CD14-positive monocyte (primary cell): ENCODE results near the gene KRT79. TPM values are rescaled to one million over a fixed set of nuclear protein-coding genes. Genes with fewer than 3 reads are reported as not detected.

Experiments used
- DNase-seq, 3 donors: peaks; one replicate each; pipeline ENCODE4 v3.0.0-alpha.2; 2011 to 2022
- H2AFZ ChIP-seq: 2 replicates; pipeline ENCODE4 v1.6.0; 2012; ENCODE audit warnings: mild to moderate bottlenecking, low read depth, low read length, inconsistent platforms; ENCODE audit not compliant: insufficient read depth, poor library complexity, severe bottlenecking
- H3K27ac ChIP-seq, 2 donors: 1 replicate in 1 of 2; 2 replicates in 1 of 2; pipeline ENCODE4 v1.5.1; 2012 to 2013; ENCODE audit warnings: low read length in 2 of 2, control low read depth in 1 of 2, inconsistent platforms in 1 of 2, low read depth in 1 of 2, mild to moderate bottlenecking in 1 of 2
- H3K27me3 ChIP-seq, 2 donors: one replicate each; pipeline versions ENCODE4 v1.6.0 to v1.6.1; 2011 to 2013; ENCODE audit warnings: low read length in 2 of 2; ENCODE audit not compliant: control insufficient read depth in 2 of 2, insufficient read depth in 2 of 2
- H3K36me3 ChIP-seq, 2 donors: replicated peaks in 1 of 2; 1 replicate in 1 of 2; 2 replicates in 1 of 2; pipeline versions ENCODE4 v1.5.1 to v1.6.1; 2012 to 2013; ENCODE audit warnings: low read length in 2 of 2, control low read depth in 1 of 2, inconsistent platforms in 1 of 2, mild to moderate bottlenecking in 1 of 2; ENCODE audit not compliant: insufficient read depth in 2 of 2, control insufficient read depth in 1 of 2
- H3K4me1 ChIP-seq, 2 donors: 1 replicate in 1 of 2; 2 replicates in 1 of 2; pipeline versions ENCODE4 v1.5.1 to v1.6.1; 2012 to 2013; ENCODE audit warnings: low read length in 2 of 2, control low read depth in 1 of 2, inconsistent platforms in 1 of 2, mild to moderate bottlenecking in 1 of 2, moderate library complexity in 1 of 2; ENCODE audit not compliant: insufficient read depth in 2 of 2, control insufficient read depth in 1 of 2
- H3K4me2 ChIP-seq: replicated peaks from 2 replicates; pipeline ENCODE3; 2012; ENCODE audit warnings: low read length, moderate library complexity, mild to moderate bottlenecking; ENCODE audit not compliant: poor library complexity, severe bottlenecking; ENCODE audit errors: extremely low read depth
- H3K4me3 ChIP-seq, 3 experiments: fragments of 200-600 bp in 1 of 3; sonication (generic) in 1 of 3; replicated peaks in 1 of 3; 1 replicate in 2 of 3; 2 replicates in 1 of 3; pipeline ENCODE4 v1.5.1; 2011 to 2013; ENCODE audit warnings: low read length in 3 of 3, mild to moderate bottlenecking in 3 of 3, control low read depth in 2 of 3, low read depth in 2 of 3, inconsistent platforms in 1 of 3, moderate library complexity in 1 of 3
- H3K79me2 ChIP-seq: 2 replicates; pipeline ENCODE4 v1.6.0; 2012; ENCODE audit warnings: mild to moderate bottlenecking, control low read depth, inconsistent platforms, low read length, moderate library complexity; ENCODE audit not compliant: insufficient read depth
- H3K9ac ChIP-seq: 2 replicates; pipeline ENCODE4 v1.6.0; 2017; ENCODE audit warnings: low read length, mild to moderate bottlenecking; ENCODE audit not compliant: insufficient read depth, poor library complexity, severe bottlenecking
- H3K9me3 ChIP-seq, 2 donors: replicated peaks in 1 of 2; 1 replicate in 1 of 2; 2 replicates in 1 of 2; pipeline versions ENCODE4 v1.5.1 to v1.6.1; 2012 to 2013; ENCODE audit warnings: low read length in 2 of 2, control low read depth in 1 of 2; ENCODE audit not compliant: control insufficient read depth in 1 of 2, insufficient read depth in 1 of 2
- H4K20me1 ChIP-seq: 2 replicates; pipeline ENCODE4 v1.6.0; 2012; ENCODE audit warnings: mild to moderate bottlenecking, low read length, control low read depth, moderate library complexity; ENCODE audit not compliant: insufficient read depth
- H3K27ac Mint-ChIP-seq, 7 donors: one replicate each; pipeline ENCODE4 v1.8.0; 2020; ENCODE audit warnings: mild to moderate bottlenecking in 7 of 7, mixed read lengths in 7 of 7, moderate library complexity in 6 of 7, inconsistent platforms in 2 of 7
- H3K27me3 Mint-ChIP-seq, 3 donors: one replicate each; pipeline ENCODE4 v1.8.0; 2021 to 2022; ENCODE audit warnings: low read depth in 3 of 3, mild to moderate bottlenecking in 3 of 3, mixed read lengths in 3 of 3, moderate library complexity in 3 of 3, inconsistent platforms in 1 of 3
- H3K36me3 Mint-ChIP-seq, 2 donors: one replicate each; pipeline ENCODE4 v1.8.0; 2020; ENCODE audit warnings: mixed read lengths in 2 of 2, inconsistent platforms in 1 of 2, mild to moderate bottlenecking in 1 of 2
- H3K4me1 Mint-ChIP-seq: one replicate; pipeline ENCODE4 v1.8.0; 2020; ENCODE audit warnings: mild to moderate bottlenecking, mixed read lengths
- H3K4me3 Mint-ChIP-seq, 2 donors: one replicate each; pipeline ENCODE4 v1.8.0; 2020; ENCODE audit warnings: mild to moderate bottlenecking in 2 of 2, mixed read lengths in 2 of 2, moderate library complexity in 1 of 2
- H3K9me3 Mint-ChIP-seq, 7 donors: one replicate each; pipeline ENCODE4 v1.8.0; 2020 to 2022; ENCODE audit warnings: mixed read lengths in 7 of 7, mild to moderate bottlenecking in 6 of 7, moderate library complexity in 6 of 7, inconsistent platforms in 2 of 7
- CTCF ChIP-seq: fragments of 200-600 bp; IDR thresholded peaks from one replicate; pipeline ENCODE4 v1.8.0; 2022; ENCODE audit warnings: antibody characterized with exemption, mild to moderate bottlenecking
- WGBS: methylation state at CpG from one replicate; pipeline ENCODE4 v1.1.5; 2013; ENCODE audit warnings: missing lambda C conversion rate; ENCODE audit not compliant: insufficient coverage; 5-methylcytosine and 5-hydroxymethylcytosine counted together
- intact Hi-C, 2 donors: fragments of 100-400 bp; cut with micrococcal nuclease; formaldehyde crosslinking; loops; one replicate each; pipeline versions ENCODE4 v1.15.0 to v1.15.1; 2023
- polyA plus RNA-seq, 3 donors: library from polyadenylated mRNA; depleted of rRNA in 1 of 3; unstranded in 2 of 3; stranded (reverse) in 1 of 3; fragments of 300-500 nt in 2 of 3; fragments of >200 nt in 1 of 3; fragmentation: Illumina TruSeq in 2 of 3; gene quantifications; 1 replicate in 2 of 3; 2 replicates in 1 of 3; pipeline ENCODE4 v1.2.3, GENCODE V29; 2012 to 2021

Gene KRT79
- polyA plus RNA-seq, 3 donors = not detected

GRCh38 chr12:52828591-52829021, 5.5 kb downstream of the KRT79 start:
- DNase-seq = no peak
- Histone ChIP-seq H3K79me2 (no peaks in the 10 kb centered on the region), H4K20me1 (no peaks in the 10 kb centered on the region), H3K27me3 (no peaks in the 10 kb centered on the region), H3K4me2 (no peak overlapping the region), H3K36me3 (no peaks in the 10 kb centered on the region), H3K4me1 (peaks cover 0 to 6% of the 10 kb centered on the region in 2 donors), H3K9ac (no peak overlapping the region), H2AFZ (no peak overlapping the region), H3K27ac (no peak overlapping the region), H3K4me3 (no peak overlapping the region), H3K9me3 (no peaks in the 10 kb centered on the region)
- Mint-ChIP-seq H3K9me3 (no peaks in the 10 kb centered on the region), H3K36me3 (no peaks in the 10 kb centered on the region), H3K4me3 (no peak overlapping the region), H3K4me1 (peaks cover 10% of the 10 kb centered on the region), H3K27ac (no peak overlapping the region), H3K27me3 (peaks cover 0 to 9% (median 1%) of the 10 kb centered on the region in 3 donors)
- TF ChIP-seq CTCF = no peak
- intact Hi-C loops = no loop called here
- WGBS = no CpG with 5 or more reads among the region's 2 CpGs

- Mint-ChIP-seq H3K36me3 (no peaks in the 10 kb centered on the region), H3K27me3 (peaks cover 0 to 9% (median 1%) of the 10 kb centered on the region in 3 donors), H3K4me3 (no peak overlapping the region), H3K27ac (no peak overlapping the region), H3K9me3 (no peaks in the 10 kb centered on the region), H3K4me1 (peaks cover 10% of the 10 kb centered on the region)
- H3K9ac ChIP-seq = no peak overlapping the region
- no peak for TF ChIP-seq CTCF
- H4K20me1 ChIP-seq = no peaks in the 10 kb centered on the region
- peaks cover 0 to 6% of the 10 kb centered on the region in 2 donors for H3K4me1 ChIP-seq
- no peak overlapping the region for H3K27ac ChIP-seq
- intact Hi-C loops = no loop called here
- no peak for DNase-seq
- no peaks in the 10 kb centered on the region for H3K79me2 ChIP-seq
- no peaks in the 10 kb centered on the region for H3K27me3 ChIP-seq
- H3K4me3 ChIP-seq = no peak overlapping the region
- no peak overlapping the region for H3K4me2 ChIP-seq
- H3K9me3 ChIP-seq = no peaks in the 10 kb centered on the region
- H3K36me3 ChIP-seq = no peaks in the 10 kb centered on the region
- no peak overlapping the region for H2AFZ ChIP-seq
Measured at GRCh38 chr12:52828156-52828555, 6.0 kb downstream of the KRT79 start.
